Bronchial epithelial cell (primary cell): ENCODE results near the gene SRCIN1. TPM values are rescaled to one million over a fixed set of nuclear protein-coding genes. Genes with fewer than 3 reads are reported as not detected.

Experiments used
- DNase-seq: peaks from one replicate; pipeline ENCODE4 v3.0.0-alpha.2; 2010; ENCODE audit warnings: low read depth
- FAIRE-seq: peaks from 2 replicates; lab custom pipeline; 2011; peaks lifted over from hg19 to GRCh38; lab: Jason Lieb, UNC
- H3K27me3 ChIP-seq: 2 replicates; pipeline ENCODE4 v1.5.1; 2011; ENCODE audit warnings: low read length; ENCODE audit not compliant: control insufficient read depth, insufficient read depth
- H3K36me3 ChIP-seq: 2 replicates; pipeline ENCODE4 v1.5.1; 2011; ENCODE audit warnings: low read length; ENCODE audit not compliant: control insufficient read depth, insufficient read depth
- H3K4me3 ChIP-seq: 2 replicates; pipeline ENCODE4 v1.5.1; 2011; ENCODE audit warnings: mild to moderate bottlenecking, low read depth, low read length, control low read depth
- total RNA-seq: library from RNA; depleted of rRNA; stranded (reverse); fragments of >200 nt; gene quantifications from 2 replicates; pipeline ENCODE4 v1.2.1, GENCODE V29; 2014
- TF ChIP-seq, protein P1 (sequence below): IDR thresholded peaks from 2 replicates; pipeline ENCODE4 v1.5.1; 2011; ENCODE audit warnings: mild to moderate bottlenecking, moderate library complexity, low read length, control low read depth, inconsistent platforms; ENCODE audit not compliant: insufficient read depth, severe bottlenecking

SRCIN1 gene
- total RNA-seq, 1 donor from 2014 or later, result under 0.01 TPM

- Histone ChIP-seq H3K27me3 (peaks cover 48% of the 10 kb centered on the region), H3K36me3 (no peaks in the 10 kb centered on the region), H3K4me3 (no peak overlapping the region)
- TF ChIP-seq, protein P1, sequence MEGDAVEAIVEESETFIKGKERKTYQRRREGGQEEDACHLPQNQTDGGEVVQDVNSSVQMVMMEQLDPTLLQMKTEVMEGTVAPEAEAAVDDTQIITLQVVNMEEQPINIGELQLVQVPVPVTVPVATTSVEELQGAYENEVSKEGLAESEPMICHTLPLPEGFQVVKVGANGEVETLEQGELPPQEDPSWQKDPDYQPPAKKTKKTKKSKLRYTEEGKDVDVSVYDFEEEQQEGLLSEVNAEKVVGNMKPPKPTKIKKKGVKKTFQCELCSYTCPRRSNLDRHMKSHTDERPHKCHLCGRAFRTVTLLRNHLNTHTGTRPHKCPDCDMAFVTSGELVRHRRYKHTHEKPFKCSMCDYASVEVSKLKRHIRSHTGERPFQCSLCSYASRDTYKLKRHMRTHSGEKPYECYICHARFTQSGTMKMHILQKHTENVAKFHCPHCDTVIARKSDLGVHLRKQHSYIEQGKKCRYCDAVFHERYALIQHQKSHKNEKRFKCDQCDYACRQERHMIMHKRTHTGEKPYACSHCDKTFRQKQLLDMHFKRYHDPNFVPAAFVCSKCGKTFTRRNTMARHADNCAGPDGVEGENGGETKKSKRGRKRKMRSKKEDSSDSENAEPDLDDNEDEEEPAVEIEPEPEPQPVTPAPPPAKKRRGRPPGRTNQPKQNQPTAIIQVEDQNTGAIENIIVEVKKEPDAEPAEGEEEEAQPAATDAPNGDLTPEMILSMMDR, result no peak
- DNase-seq (no peak), FAIRE-seq (no peak)
These were observed 39.1 kb downstream of the SRCIN1 start for GRCh38 chr17:38566666-38567031.

GRCh38 chr17:38565853-38566665 is 39.7 kb downstream of the SRCIN1 start:
- FAIRE-seq (no peak), DNase-seq (no peak)
- TF ChIP-seq, protein P1, result no peak
- Histone ChIP-seq H3K36me3 (no peaks in the 10 kb centered on the region), H3K27me3 (peaks cover 48% of the 10 kb centered on the region), H3K4me3 (no peak overlapping the region)

DNA sequence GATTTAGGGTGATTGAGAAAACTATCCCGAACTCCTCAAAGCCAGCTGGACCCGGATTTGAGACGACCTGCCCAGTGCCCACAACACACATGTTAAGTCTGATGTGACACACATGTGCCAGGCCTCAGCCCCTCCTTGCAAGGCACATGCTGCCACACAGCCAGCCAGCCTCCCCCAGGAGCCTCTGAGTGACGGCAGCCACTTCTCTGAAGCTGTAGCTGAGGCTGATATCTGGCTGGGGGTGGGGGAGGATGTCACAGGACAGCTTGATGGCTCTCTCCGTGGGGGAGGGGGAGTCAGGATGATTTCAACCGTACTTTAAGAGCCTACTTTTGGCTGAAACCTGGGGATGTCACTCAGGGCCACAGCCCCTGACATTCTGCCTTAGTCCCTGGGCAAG is 40.9 kb downstream of the SRCIN1 start:
- Histone ChIP-seq H3K27me3 (peaks cover 54% of the 10 kb centered on the region), H3K4me3 (no peak overlapping the region), H3K36me3 (no peaks in the 10 kb centered on the region)
- TF ChIP-seq, protein P1, result no peak
- no peak for FAIRE-seq
- DNase-seq, result no peak

- Histone ChIP-seq H3K36me3 (no peaks in the 10 kb centered on the region), H3K4me3 (no peak overlapping the region), H3K27me3 (peaks cover 54% of the 10 kb centered on the region)
- FAIRE-seq (no peak), DNase-seq (no peak)
- TF ChIP-seq, protein P1, result no peak
These were observed 41.4 kb downstream of the SRCIN1 start for GRCh38 chr17:38564254-38564837.

GRCh38 chr17:38563362-38564253 is 42.1 kb downstream of the SRCIN1 start:
- no peaks in the 10 kb centered on the region for H3K36me3 ChIP-seq
- TF ChIP-seq, protein P1, result no peak
- peaks cover 52% of the 10 kb centered on the region for H3K27me3 ChIP-seq
- DNase-seq (no peak), FAIRE-seq (no peak)
- H3K4me3 ChIP-seq, result no peak overlapping the region
